Fibroblast of the aortic adventitia (primary cell): ENCODE measurements around the gene ATG9A. TPM values are rescaled to one million over a fixed set of nuclear protein-coding genes. Genes with fewer than 3 reads are reported as not detected.

Experiments used
- DNase-seq: peaks from one replicate; pipeline ENCODE4 v3.0.0-alpha.2; 2010; ENCODE audit warnings: low read depth
- H3K4me3 ChIP-seq: 2 replicates; pipeline ENCODE4 v1.5.1; 2011; ENCODE audit warnings: low read depth, mild to moderate bottlenecking, control low read depth, low read length, moderate library complexity
- CTCF ChIP-seq: IDR thresholded peaks from 2 replicates; pipeline ENCODE4 v1.5.1; 2011; ENCODE audit warnings: mild to moderate bottlenecking, low read length, control low read depth, inconsistent platforms; ENCODE audit not compliant: insufficient read depth
- total RNA-seq: library from RNA; depleted of rRNA; stranded (reverse); fragments of >200 nt; gene quantifications from 2 replicates; pipeline ENCODE4 v1.2.3, GENCODE V29; 2012; ENCODE audit warnings: low replicate concordance

Gene ATG9A
- total RNA-seq, 1 donor = 56.9 TPM

- H3K4me3 ChIP-seq = no peak overlapping the region
- TF ChIP-seq CTCF = no peak
- DNase-seq = no peak
Measured at GRCh38 chr2:219215871-219216534, 13.4 kb downstream of the ATG9A start.

- no peak for DNase-seq
- TF ChIP-seq CTCF = no peak
Measured at GRCh38 chr2:219214786-219215185, 14.7 kb downstream of the ATG9A start.

GRCh38 chr2:219214141-219214540 lies 15.3 kb downstream of the ATG9A start:
- TF ChIP-seq CTCF = no peak

More at GRCh38 chr2:219214786-219215185, 14.7 kb downstream of the ATG9A start:
- no peak overlapping the region for H3K4me3 ChIP-seq

GRCh38 chr2:219213486-219214071 lies 15.9 kb downstream of the ATG9A start:
- no peak for DNase-seq
- H3K4me3 ChIP-seq = no peak overlapping the region
- TF ChIP-seq CTCF = no peak

More at GRCh38 chr2:219214141-219214540, 15.3 kb downstream of the ATG9A start:
- no peak overlapping the region for H3K4me3 ChIP-seq
- DNase-seq = no peak

- no peak for TF ChIP-seq CTCF
- H3K4me3 ChIP-seq = no peak overlapping the region
- no peak for DNase-seq
Measured at GRCh38 chr2:219213026-219213415, 16.4 kb downstream of the ATG9A start.

GRCh38 chr2:219210886-219211362 lies 18.5 kb downstream of the ATG9A start:
- no peak for TF ChIP-seq CTCF
- no peak for DNase-seq
- H3K4me3 ChIP-seq = no peak overlapping the region
